CD4-positive, alpha-beta T cell treated with Interleukin-12 subunit alpha and Interleukin-12 subunit beta, for 1 hour (primary cell): Measurements from ENCODE around the gene SLC25A38.
"Not testable (repeated sequence)": the region's sequence is repeated elsewhere in the genome, so short reads cannot be mapped to it uniquely, and the experiment has no call there.

Source experiments
- DNase-seq: peaks from one replicate; pipeline ENCODE4 v3.0.0-alpha.2; 2020

The SLC25A38 gene

GRCh38 chr3:39383045-39383880, at the start of gene SLC25A38:
TSS of gene SLC25A38 (plus strand) at chr3:39383370. CDS start at chr3:39383725, 355 bp downstream.
- peak; percentile 80 for DNase-seq

GRCh38 chr3:39333607-39334006, 49.6 kb upstream of the SLC25A38 start:
- DNase-seq, result no peak

GRCh38 chr3:39334205-39334604, 49.0 kb upstream of the SLC25A38 start:
- no peak for DNase-seq

- no peak for DNase-seq
Observed at GRCh38 chr3:39338201-39338600, 45.0 kb upstream of the SLC25A38 start.

- no peak for DNase-seq
Observed at GRCh38 chr3:39339086-39339485, 44.1 kb upstream of the SLC25A38 start.

GRCh38 chr3:39343076-39343717, 40.0 kb upstream of the SLC25A38 start:
- no peak for DNase-seq

GRCh38 chr3:39343760-39344159, 39.4 kb upstream of the SLC25A38 start:
- no peak for DNase-seq

GRCh38 chr3:39344746-39345344, 38.3 kb upstream of the SLC25A38 start:
- DNase-seq, result no peak

- DNase-seq, result no peak
Observed at GRCh38 chr3:39346785-39347585, 36.2 kb upstream of the SLC25A38 start.

GRCh38 chr3:39347586-39347876, 35.6 kb upstream of the SLC25A38 start:
- no peak for DNase-seq

- DNase-seq, result no peak
Observed at GRCh38 chr3:39349080-39349479, 34.1 kb upstream of the SLC25A38 start.

- no peak for DNase-seq
Observed at GRCh38 chr3:39350714-39351113, 32.5 kb upstream of the SLC25A38 start.

GRCh38 chr3:39351134-39351533, 32.0 kb upstream of the SLC25A38 start:
- DNase-seq, result not testable (repeated sequence)

- not testable (repeated sequence) for DNase-seq
Observed at GRCh38 chr3:39353168-39353927, 29.8 kb upstream of the SLC25A38 start.

- peak; percentile 21 for DNase-seq
Observed at GRCh38 chr3:39358333-39358732, 24.8 kb upstream of the SLC25A38 start.

- peak; percentile 61 for DNase-seq
Observed at GRCh38 chr3:39361252-39361927, 21.8 kb upstream of the SLC25A38 start.

GRCh38 chr3:39362192-39362591, 21.0 kb upstream of the SLC25A38 start:
- no peak for DNase-seq

- no peak for DNase-seq
Observed at GRCh38 chr3:39362812-39363211, 20.4 kb upstream of the SLC25A38 start.

- not testable (repeated sequence) for DNase-seq
Observed at GRCh38 chr3:39370450-39370849, 12.7 kb upstream of the SLC25A38 start.

- no peak for DNase-seq
Observed at GRCh38 chr3:39372833-39373232, 10.3 kb upstream of the SLC25A38 start.

- DNase-seq, result no peak
Observed at GRCh38 chr3:39376959-39377634, 6.1 kb upstream of the SLC25A38 start.
